ENCODE measurements around the gene LAMTOR3. TPM values are rescaled to one million over a fixed set of nuclear protein-coding genes. Genes with fewer than 3 reads are reported as not detected.

The LAMTOR3 gene
- polyA plus RNA-seq, 1 experiment = 17.6 TPM

DNA sequence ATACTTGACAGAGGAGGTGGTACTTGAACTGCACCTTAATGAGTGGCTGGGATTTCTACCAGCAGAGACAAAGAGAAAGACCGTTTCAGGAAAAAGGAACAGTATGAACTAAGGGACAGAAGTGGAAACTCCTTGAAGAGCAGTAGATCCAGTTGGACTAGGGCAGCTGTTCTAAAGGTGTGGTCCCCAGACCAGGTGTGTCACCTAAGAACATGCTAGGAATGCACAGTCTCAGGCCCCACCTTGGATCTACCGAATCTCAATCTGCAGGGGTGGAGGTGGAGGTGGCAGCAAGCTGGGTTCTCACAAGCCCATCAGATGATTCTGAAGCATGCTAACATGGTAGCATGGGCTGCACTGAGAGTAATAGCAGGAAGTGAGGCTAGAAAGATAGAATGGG is 55.3 kb downstream of the LAMTOR3 start:
- Histone ChIP-seq H3K36me3 (ENCODE audit: control insufficient read depth, insufficient read depth, low read length) (no peaks in the 10 kb centered on the region), H3K4me3 (ENCODE audit: low read depth, low read length) (no peak overlapping the region), H3K27me3 (ENCODE audit: control insufficient read depth, insufficient read depth, low read length) (no peaks in the 10 kb centered on the region)
- ChIA-PET POLR2A (no interaction called here), CTCF (no interaction called here)
- no peak for DNase-seq (ENCODE audit: low read depth)
- TF ChIP-seq, protein P1, sequence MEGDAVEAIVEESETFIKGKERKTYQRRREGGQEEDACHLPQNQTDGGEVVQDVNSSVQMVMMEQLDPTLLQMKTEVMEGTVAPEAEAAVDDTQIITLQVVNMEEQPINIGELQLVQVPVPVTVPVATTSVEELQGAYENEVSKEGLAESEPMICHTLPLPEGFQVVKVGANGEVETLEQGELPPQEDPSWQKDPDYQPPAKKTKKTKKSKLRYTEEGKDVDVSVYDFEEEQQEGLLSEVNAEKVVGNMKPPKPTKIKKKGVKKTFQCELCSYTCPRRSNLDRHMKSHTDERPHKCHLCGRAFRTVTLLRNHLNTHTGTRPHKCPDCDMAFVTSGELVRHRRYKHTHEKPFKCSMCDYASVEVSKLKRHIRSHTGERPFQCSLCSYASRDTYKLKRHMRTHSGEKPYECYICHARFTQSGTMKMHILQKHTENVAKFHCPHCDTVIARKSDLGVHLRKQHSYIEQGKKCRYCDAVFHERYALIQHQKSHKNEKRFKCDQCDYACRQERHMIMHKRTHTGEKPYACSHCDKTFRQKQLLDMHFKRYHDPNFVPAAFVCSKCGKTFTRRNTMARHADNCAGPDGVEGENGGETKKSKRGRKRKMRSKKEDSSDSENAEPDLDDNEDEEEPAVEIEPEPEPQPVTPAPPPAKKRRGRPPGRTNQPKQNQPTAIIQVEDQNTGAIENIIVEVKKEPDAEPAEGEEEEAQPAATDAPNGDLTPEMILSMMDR (IDR thresholded peaks at IDR 0.05; ENCODE audit: insufficient read depth, low read depth, low read length) = no peak

DNA sequence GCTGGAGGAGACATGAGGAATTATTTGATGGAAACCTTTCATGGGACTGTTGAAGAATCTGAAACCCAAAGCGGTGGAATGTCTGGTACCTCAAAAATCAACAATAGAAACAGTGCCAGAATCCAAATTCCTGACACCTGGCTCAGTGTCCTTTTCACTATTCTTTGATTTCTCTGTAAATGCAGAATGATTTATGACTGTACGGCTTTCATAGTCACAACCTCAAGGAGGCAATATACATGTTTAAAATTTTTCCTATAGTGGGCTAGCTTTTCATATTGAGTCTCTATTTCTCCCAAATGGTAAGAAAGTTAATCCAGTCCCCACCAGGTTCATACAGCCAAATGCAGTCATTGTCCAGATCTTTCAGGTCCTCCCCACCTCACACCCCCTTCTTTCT is 58.3 kb downstream of the LAMTOR3 start:
- CTCF ChIA-PET = interaction anchor here (2.1 kb wide), 1 partner anchor 10 kb away, joined by 6 read pairs; no protein-coding TSS in a partner anchor
- no peak for DNase-seq (ENCODE audit: low read depth)
- H3K4me3 ChIP-seq (ENCODE audit: low read depth, low read length) = no peak overlapping the region

GRCh38 chr4:99834569-99834968 is 59.7 kb downstream of the LAMTOR3 start:
- H3K36me3 ChIP-seq (ENCODE audit: control insufficient read depth, insufficient read depth, low read length) = no peaks in the 10 kb centered on the region
- H3K4me3 ChIP-seq (ENCODE audit: low read depth, low read length) = no peak overlapping the region
- TF ChIP-seq, protein P1 (IDR thresholded peaks at IDR 0.05; ENCODE audit: insufficient read depth, low read depth, low read length) = no peak
- H3K27me3 ChIP-seq (ENCODE audit: control insufficient read depth, insufficient read depth, low read length) = no peaks in the 10 kb centered on the region
- DNase-seq (ENCODE audit: low read depth) = no peak
- CTCF ChIA-PET = no interaction called here
- POLR2A ChIA-PET = no interaction called here

More for the DNA sequence above, 58.3 kb downstream of the LAMTOR3 start:
- POLR2A ChIA-PET = no interaction called here
- Histone ChIP-seq H3K27me3 (ENCODE audit: control insufficient read depth, insufficient read depth, low read length) (no peaks in the 10 kb centered on the region), H3K36me3 (ENCODE audit: control insufficient read depth, insufficient read depth, low read length) (no peaks in the 10 kb centered on the region)
- TF ChIP-seq, protein P1 (IDR thresholded peaks at IDR 0.05; ENCODE audit: insufficient read depth, low read depth, low read length) = no peak

DNA sequence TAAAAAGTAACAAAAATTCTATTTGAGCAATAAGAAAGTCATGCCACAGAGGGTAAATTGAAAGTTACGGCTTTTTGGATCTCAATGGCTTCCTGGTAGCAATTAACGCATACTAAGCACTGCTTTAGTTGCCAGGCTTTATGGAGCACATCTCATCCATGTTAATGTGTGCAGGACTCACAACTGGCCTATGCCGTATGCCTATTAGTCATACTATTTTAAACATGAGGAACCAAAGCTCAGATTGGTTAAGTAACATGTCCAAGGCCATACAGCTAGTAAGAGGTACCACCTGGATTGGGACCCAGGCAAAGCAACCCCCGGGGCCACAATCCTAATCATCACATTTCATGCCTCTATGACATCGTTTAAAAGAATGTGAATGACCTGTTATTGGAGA is 60.5 kb downstream of the LAMTOR3 start:
- ChIA-PET POLR2A (no interaction called here), CTCF (interaction anchor here (1.4 kb wide), 1 partner anchor 8 kb away, joined by 3 read pairs; no protein-coding TSS in a partner anchor)
- Histone ChIP-seq H3K4me3 (ENCODE audit: low read depth, low read length) (no peak overlapping the region), H3K27me3 (ENCODE audit: control insufficient read depth, insufficient read depth, low read length) (no peaks in the 10 kb centered on the region), H3K36me3 (ENCODE audit: control insufficient read depth, insufficient read depth, low read length) (no peaks in the 10 kb centered on the region)
- TF ChIP-seq, protein P1 (IDR thresholded peaks at IDR 0.05; ENCODE audit: insufficient read depth, low read depth, low read length) = no peak
- DNase-seq (ENCODE audit: low read depth) = no peak

- no peak overlapping the region for H3K4me3 ChIP-seq (ENCODE audit: low read depth, low read length)
- DNase-seq (ENCODE audit: low read depth) = no peak
- ChIA-PET CTCF (interaction anchor here (1.4 kb wide), 1 partner anchor 9 kb away, joined by 3 read pairs; no protein-coding TSS in a partner anchor), POLR2A (no interaction called here)
- H3K27me3 ChIP-seq (ENCODE audit: control insufficient read depth, insufficient read depth, low read length) = no peaks in the 10 kb centered on the region
- H3K36me3 ChIP-seq (ENCODE audit: control insufficient read depth, insufficient read depth, low read length) = no peaks in the 10 kb centered on the region
- TF ChIP-seq, protein P1 (IDR thresholded peaks at IDR 0.05; ENCODE audit: insufficient read depth, low read depth, low read length) = no peak
Measured at GRCh38 chr4:99832758-99833157, 61.5 kb downstream of the LAMTOR3 start.

All from BJ (cell line).